GM18511 (cell line): Measurements from ENCODE around the gene RPL34.
"Not testable (repeated sequence)": the region's sequence is repeated elsewhere in the genome, so short reads cannot be mapped to it uniquely, and the experiment has no call there.

Experiments used
- ATAC-seq: cut with Tn5 transposase; IDR thresholded peaks from one replicate; pipeline ENCODE4 v1.9.1; 2021; ENCODE audit warnings: mild to moderate bottlenecking, moderate library complexity; ENCODE audit not compliant: unreplicated experiment

RPL34 gene

GRCh38 chr4:108620101-108620932, at the start of gene RPL34:
RPL34 (plus strand) TSS chr4:108620576; CDS start chr4:108621960, 1,384 bp downstream.
- ATAC-seq = peak; percentile 100

DNA sequence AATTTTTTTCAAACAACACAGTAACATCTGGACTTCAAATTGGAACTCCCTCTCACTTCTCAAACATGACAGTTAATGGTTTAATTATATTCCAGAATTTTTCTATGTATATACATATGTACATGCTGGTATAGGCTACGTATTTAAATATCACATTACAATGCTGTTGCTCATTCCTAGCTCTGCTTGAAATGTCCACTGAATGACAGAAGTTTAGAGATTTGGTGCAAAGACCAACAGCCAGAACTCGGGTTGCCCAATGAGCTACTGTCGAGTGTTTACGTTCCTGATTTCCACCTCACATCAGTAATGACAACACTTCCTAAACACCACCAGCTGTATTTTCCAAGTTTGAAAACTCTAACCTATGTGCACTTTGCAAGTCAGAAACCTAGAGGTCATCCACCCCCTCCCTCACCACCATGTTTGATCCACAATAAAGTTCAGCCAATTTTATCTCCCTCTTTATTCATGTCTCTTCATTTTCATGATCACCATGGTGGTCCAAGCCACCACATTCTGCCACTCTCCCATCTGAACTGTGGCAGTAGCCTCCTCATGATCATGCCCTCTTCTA, 49.3 kb upstream of the RPL34 start:
- no peak for ATAC-seq

DNA sequence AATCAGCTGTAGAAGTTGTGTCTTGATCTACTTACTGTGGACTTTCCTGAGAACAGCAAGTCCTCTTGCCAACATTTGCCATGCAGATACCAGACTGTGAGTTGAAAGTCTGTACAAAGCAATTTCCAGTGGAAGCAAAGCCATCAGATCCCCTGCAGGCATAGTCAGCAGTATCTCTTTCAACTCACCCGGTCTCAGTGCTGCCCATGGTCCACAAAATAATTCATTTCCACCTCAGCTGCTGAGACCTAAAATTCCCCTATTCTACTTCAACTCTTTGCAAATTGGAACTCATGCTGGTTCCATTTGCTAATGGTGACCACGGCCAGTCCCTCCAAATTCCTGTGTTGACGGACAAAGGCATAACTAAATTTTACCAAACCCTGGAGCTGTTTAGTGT, 46.0 kb upstream of the RPL34 start:
- no peak for ATAC-seq

GRCh38 chr4:108581083-108581482, 39.3 kb upstream of the RPL34 start:
- ATAC-seq = no peak

- no peak for ATAC-seq
Observed at GRCh38 chr4:108586778-108587177, 33.6 kb upstream of the RPL34 start.

GRCh38 chr4:108588878-108589277, 31.5 kb upstream of the RPL34 start:
- no peak for ATAC-seq

GRCh38 chr4:108589961-108590360, 30.4 kb upstream of the RPL34 start:
- no peak for ATAC-seq

GRCh38 chr4:108590776-108591175, 29.6 kb upstream of the RPL34 start:
- no peak for ATAC-seq

DNA sequence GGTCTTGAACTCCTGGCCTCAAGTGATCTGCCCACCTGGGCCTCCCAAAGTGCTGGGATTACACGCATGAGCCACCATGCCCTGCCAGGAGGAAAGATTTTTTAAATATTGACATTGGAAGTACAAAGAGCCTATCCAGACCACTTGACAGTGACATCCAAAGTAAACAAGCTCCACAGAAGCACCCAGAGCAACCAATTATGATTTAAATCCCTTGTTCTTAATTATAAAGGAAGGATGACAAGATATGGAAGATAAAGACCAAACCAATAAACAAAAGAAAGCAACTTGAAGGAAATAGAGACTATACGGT, 27.7 kb upstream of the RPL34 start:
- no peak for ATAC-seq

GRCh38 chr4:108594296-108594695, 26.1 kb upstream of the RPL34 start:
- ATAC-seq = not testable (repeated sequence)

DNA sequence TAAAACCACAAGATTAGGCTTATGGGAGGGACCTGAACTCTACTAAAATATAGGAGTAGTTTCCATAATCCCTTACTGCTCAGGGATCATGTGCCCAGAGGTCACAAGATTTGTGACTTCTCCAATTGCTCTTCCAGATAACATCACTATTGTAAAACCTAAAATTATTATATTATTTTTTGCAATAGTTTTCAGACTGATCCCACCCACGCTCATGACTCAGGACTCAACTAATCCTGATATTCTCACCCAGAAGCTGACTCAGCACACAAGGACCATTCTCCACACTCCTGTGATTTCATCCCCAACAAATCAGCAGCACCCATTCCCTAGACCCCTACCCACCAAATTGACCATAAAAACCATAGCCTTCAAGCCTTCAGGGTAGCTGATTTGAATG, 24.0 kb upstream of the RPL34 start:
- no peak for ATAC-seq

DNA sequence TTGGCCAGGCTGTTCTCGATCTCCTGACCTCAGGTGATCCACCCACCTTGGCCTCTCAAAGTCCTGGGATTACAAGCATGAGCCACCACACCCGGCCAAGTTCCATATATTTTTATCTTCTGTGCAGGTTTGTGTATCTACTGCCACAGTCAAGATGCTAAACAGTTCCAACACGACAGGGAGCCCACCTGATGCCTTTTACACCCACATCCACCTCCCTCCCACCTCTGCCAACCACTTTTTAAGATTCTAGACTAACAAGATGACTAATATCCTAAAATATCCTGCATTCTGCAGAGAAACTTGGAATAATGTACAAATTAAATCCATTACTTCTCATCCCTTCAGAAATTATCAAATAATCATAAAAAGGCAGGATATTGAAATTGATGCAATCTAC, 19.3 kb upstream of the RPL34 start:
- ATAC-seq = no peak

GRCh38 chr4:108601532-108601931, 18.8 kb upstream of the RPL34 start:
- ATAC-seq = no peak

GRCh38 chr4:108602163-108602562, 18.2 kb upstream of the RPL34 start:
- ATAC-seq = no peak

DNA sequence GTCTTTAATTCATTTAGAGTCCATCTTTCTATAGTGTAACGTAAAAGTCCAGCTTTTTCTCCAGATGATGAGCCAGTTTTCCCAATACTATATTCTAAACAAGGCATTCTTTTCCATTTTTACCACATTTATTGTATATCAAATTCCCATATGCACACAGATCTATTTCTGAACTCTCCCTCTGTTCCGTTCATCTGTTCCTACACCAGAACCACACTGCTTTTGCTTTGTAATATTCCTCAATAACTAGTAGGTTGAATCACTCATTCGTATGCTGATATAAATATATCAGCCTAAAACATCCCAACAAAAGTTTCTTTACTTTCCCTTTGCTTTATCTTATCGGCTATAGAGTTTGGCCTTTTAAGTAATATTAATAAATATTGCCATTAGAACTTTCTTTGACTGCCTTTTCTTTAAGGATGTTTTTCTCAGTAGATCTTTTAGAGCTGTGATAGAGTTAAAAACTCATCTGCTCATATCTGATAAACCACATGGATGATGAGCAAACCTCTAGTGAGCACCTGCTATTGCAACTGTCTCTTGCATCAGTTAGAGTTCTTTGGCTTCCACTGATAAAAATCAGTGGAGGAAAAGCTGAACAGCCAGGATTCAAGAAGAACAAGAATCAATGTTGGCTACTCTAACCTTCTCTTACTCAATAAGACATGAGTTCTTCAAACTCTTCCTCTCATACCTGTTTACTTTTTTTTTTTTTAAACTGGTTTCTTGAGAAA, 13.1 kb upstream of the RPL34 start:
- no peak for ATAC-seq

GRCh38 chr4:108611365-108611764, 9.0 kb upstream of the RPL34 start:
- ATAC-seq = no peak

DNA sequence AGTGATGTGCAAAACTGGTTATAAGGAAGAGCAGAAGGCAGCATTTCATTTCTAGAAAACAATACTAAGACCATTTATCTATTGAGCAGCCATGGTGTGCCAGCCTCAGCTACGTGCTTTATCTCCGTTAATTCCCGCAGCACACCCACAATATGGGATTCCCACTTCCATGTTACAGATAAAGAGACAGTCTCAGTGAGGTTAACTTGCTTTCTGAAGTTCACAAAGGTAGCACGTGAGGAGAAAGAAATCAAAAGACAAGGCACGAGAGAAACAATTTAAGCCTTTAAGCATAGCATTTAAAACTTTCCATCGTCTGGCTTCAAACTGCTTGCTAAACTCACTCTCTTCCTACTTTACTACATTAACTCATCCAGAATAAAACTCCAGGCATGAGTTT, 8.0 kb upstream of the RPL34 start:
- ATAC-seq = no peak

DNA sequence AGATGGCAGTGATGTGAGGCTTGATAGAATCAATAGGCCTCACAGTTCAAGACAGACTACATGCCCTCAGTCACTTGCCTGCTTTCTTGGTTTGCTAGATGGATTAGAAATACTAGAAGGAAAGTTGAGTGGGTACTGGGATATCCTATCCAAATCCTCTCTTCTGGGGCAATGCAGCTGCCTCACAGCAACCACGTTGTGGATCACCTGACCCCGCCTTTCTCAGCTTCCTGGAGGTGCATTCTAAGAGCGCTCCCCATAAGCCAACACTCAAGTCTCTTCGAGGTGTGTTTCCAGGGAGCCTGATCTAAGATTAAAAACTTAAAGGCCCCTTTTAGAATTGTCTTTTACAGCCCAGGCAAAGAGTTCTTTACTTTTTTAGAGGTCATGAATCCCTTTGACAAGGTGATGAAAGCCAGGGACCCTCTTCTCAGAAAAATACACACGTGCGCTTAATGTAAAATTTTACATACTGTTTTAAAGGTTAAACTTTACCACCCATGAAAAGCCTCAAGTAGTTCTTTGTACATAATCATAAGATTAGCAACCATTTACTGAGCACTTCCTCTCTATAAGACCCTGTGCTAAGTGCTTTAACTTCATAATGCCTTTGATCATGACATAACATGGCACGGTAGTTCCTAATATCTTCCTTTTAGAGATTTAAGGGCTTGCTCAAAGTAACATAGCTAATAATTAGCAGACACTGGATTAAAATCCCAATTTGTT, 840 bp upstream of the RPL34 start:
- peak; percentile 26 for ATAC-seq

DNA sequence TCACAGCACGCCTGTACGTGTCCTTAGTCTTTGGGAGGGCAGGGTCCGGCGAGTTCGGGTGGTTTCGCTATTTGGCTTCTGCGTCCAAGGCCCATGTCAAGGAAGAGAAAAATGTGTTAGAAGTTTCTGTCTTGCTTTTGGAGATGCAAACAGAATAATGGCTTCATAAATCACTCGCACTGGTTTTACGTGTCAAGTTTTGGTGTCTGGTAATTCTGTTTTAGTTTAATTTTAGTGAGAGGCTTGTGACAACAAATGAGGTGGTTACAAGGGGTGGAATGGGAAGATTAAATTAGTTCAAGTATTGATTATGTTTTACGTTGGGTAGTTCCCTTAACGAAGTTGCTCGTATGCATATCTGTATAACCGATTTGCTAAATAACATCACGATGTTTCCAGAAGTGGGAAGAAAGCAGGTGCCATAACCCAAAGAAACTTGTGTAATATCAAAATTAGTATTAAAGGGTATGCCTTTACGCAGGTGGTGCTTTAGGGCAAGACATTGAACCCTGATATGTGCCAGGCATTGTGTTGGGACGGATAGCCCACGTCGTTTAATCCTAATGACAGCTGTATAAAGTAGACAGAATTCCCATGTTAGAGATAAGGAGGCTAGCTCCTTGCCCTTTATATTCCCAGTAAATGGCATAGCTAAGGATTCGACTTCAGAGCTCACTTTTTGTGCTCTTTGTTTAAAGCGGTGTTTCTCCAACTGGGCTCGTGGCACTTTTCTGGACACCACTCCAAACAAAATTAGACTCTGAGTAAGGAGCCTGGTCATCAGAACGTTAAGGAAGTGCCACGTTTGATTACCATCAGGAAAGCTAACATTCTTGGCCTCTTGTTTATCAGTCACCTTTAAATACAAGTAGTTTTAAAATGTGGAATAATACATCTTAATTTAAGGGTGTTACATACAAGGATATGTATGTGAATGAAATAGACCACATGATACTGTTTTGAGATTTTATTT, 843 bp downstream of the RPL34 start:
- ATAC-seq = peak; percentile 29

- ATAC-seq = no peak
Observed at GRCh38 chr4:108622022-108622421, 1.6 kb downstream of the RPL34 start.
